ENCODE measurements around the gene SOBP.

GRCh38 chr6:107602321-107603005 is 112.5 kb downstream of the SOBP start:
- TF ChIP-seq CTCF (IDR thresholded peaks at IDR 0.05), result no peak
- TF ChIP-seq POLR2A (IDR thresholded peaks at IDR 0.05), result no peak

Measured in esophagus squamous epithelium (tissue), 4 donors.